Medulla oblongata (tissue), 1 donor: Measurements from ENCODE around the gene ADM2.

Experiments
- DNase-seq: peaks from one replicate; pipeline ENCODE4 v3.0.0-alpha.2; 2015; ENCODE audit errors: extremely low spot score

Gene ADM2

GRCh38 chr22:50445071-50445879, 36.1 kb upstream of the ADM2 start:
- no peak for DNase-seq

GRCh38 chr22:50445880-50446707, 35.2 kb upstream of the ADM2 start:
- no peak for DNase-seq

GRCh38 chr22:50446708-50447575, 34.4 kb upstream of the ADM2 start:
- no peak for DNase-seq

- no peak for DNase-seq
Measured at GRCh38 chr22:50447576-50448551, 33.5 kb upstream of the ADM2 start.

GRCh38 chr22:50452649-50453048, 28.7 kb upstream of the ADM2 start:
- DNase-seq: no peak

- no peak for DNase-seq
Measured at GRCh38 chr22:50454556-50455075, 26.7 kb upstream of the ADM2 start.

GRCh38 chr22:50455201-50455600, 26.1 kb upstream of the ADM2 start:
- DNase-seq: no peak

GRCh38 chr22:50456026-50456425, 25.3 kb upstream of the ADM2 start:
- no peak for DNase-seq

GRCh38 chr22:50456466-50457234, 24.7 kb upstream of the ADM2 start:
- DNase-seq: no peak

GRCh38 chr22:50459016-50459415, 22.3 kb upstream of the ADM2 start:
- DNase-seq: no peak

GRCh38 chr22:50459496-50460140, 21.7 kb upstream of the ADM2 start:
- no peak for DNase-seq

GRCh38 chr22:50460938-50461337, 20.4 kb upstream of the ADM2 start:
- no peak for DNase-seq

GRCh38 chr22:50461536-50461935, 19.8 kb upstream of the ADM2 start:
- no peak for DNase-seq

- no peak for DNase-seq
Measured at GRCh38 chr22:50461979-50462540, 19.3 kb upstream of the ADM2 start.

- no peak for DNase-seq
Measured at GRCh38 chr22:50463188-50463900, 18.0 kb upstream of the ADM2 start.

GRCh38 chr22:50464451-50464850, 16.9 kb upstream of the ADM2 start:
- no peak for DNase-seq

- no peak for DNase-seq
Measured at GRCh38 chr22:50465066-50465930, 16.0 kb upstream of the ADM2 start.
